Measurements from ENCODE around the gene GALP. TPM values are rescaled to one million over a fixed set of nuclear protein-coding genes. Genes with fewer than 3 reads are reported as not detected.

Gene GALP
- total RNA-seq, 1 experiment from 2014 or later = not detected

- Histone ChIP-seq H3K23me2 (ENCODE audit: insufficient read length, low read depth, low read length, poor library complexity, severe bottlenecking) (no peaks in the 10 kb centered on the region), H3K23ac (ENCODE audit: insufficient read length, low read depth, low read length) (no peak overlapping the region), H3K14ac (ENCODE audit: insufficient read depth, low read length) (no peak overlapping the region), H3K4me2 (ENCODE audit: insufficient read depth, insufficient read length, low read length) (no peak overlapping the region), H3K9ac (ENCODE audit: extremely low read depth, insufficient read length, low read length) (no peak overlapping the region), H2BK12ac (ENCODE audit: insufficient read length, low read depth, low read length) (no peak overlapping the region), H2AFZ (ENCODE audit: low read length) (no peak overlapping the region), H3K79me1 (ENCODE audit: insufficient read depth, low read depth, low read length, poor library complexity, severe bottlenecking) (no peaks in the 10 kb centered on the region), H2AK5ac (ENCODE audit: insufficient read length, low read length) (no peak overlapping the region), H2BK120ac (ENCODE audit: low read depth, low read length, poor library complexity, severe bottlenecking) (no peak overlapping the region), H3K4ac (ENCODE audit: low read depth, low read length) (no peak overlapping the region), H3K79me2 (ENCODE audit: insufficient read depth, low read length) (no peaks in the 10 kb centered on the region), H2BK15ac (ENCODE audit: low read depth, low read length) (no peak overlapping the region), H2BK5ac (ENCODE audit: insufficient read length, low read length) (no peak overlapping the region), H2BK20ac (ENCODE audit: low read depth, low read length, poor library complexity, severe bottlenecking) (no peak overlapping the region), H3K27me3 (ENCODE audit: insufficient read depth, low read length) (no peaks in the 10 kb centered on the region), H3K4me1 (ENCODE audit: insufficient read depth, low read length) (no peaks in the 10 kb centered on the region), H4K8ac (replicated peaks; ENCODE audit: insufficient read length, low read depth, low read length) (no peak overlapping the region), H3K27ac (ENCODE audit: insufficient read length, low read depth, low read length) (no peak overlapping the region), H3K9me3 (ENCODE audit: control insufficient read depth, low read depth, low read length) (no peaks in the 10 kb centered on the region), H4K20me1 (ENCODE audit: control insufficient read depth, insufficient read depth, insufficient read length) (no peaks in the 10 kb centered on the region), H3K56ac (ENCODE audit: insufficient read length, low read depth, low read length) (no peak overlapping the region), H4K91ac (ENCODE audit: insufficient read length, low read depth, low read length) (no peak overlapping the region), H3T11ph (ENCODE audit: low read length) (no peak overlapping the region), H4K5ac (ENCODE audit: insufficient read length, low read depth, low read length) (no peak overlapping the region), H3K18ac (ENCODE audit: insufficient read length, low read depth, low read length) (no peak overlapping the region)
- no peak for TF ChIP-seq CTCF (conservative IDR thresholded peaks at IDR 0.05)
- peaks cover 0 to 17% of the 10 kb centered on the region in 2 experiments; a peak in 2 of 5 replicates for H3K9me3 Mint-ChIP-seq
- no peaks in the 10 kb centered on the region; a peak in 1 of 7 replicates for H3K36me3 Mint-ChIP-seq (ENCODE audit: insufficient read depth in 1 of 3, low read depth in 3 of 3)
- DNase-seq = no peak
- peaks cover 2% of the 10 kb centered on the region for H3K27me3 Mint-ChIP-seq (ENCODE audit: low read depth)
- H3K4me1 Mint-ChIP-seq = no peaks in the 10 kb centered on the region
- H3K27ac Mint-ChIP-seq = no peak overlapping the region; a peak in 1 of 7 replicates
- WGBS (ENCODE audit: extremely low coverage, insufficient read length, low lambda C conversion rate) = no CpG with 5 or more reads among the region's 9 CpGs
- H3K4me3 Mint-ChIP-seq = no peak overlapping the region
Measured at GRCh38 chr19:56223481-56223880, 47.7 kb downstream of the GALP start.

Other genes starting within 250 kb of the GALP start
- gene NLRP13, start 243.7 kb upstream of the GALP start, total RNA-seq (2021) = not detected in 2 replicates
- not detected in 2 replicates for gene NLRP8, start 228.2 kb upstream of the GALP start, total RNA-seq (2021)
- not detected in 2 replicates for gene NLRP5, start 189.2 kb upstream of the GALP start, total RNA-seq (2021)
- 54.6 and 55.8 TPM in 2 replicates for gene ZNF787, start 54.7 kb upstream of the GALP start, total RNA-seq (2021)
- 48.8 and 49.7 TPM in 2 replicates for gene ZNF444, start 34.7 kb upstream of the GALP start, total RNA-seq (2021)
- gene ZSCAN5B, start 21.8 kb downstream of the GALP start, total RNA-seq (2021) = 0.13 TPM in 1 of 2 replicates, not detected in the other
- gene ZSCAN5C, start 26.3 kb downstream of the GALP start, total RNA-seq (2021) = not detected in 2 replicates
- gene EDDM13, start 96.7 kb downstream of the GALP start, total RNA-seq (2021) = not detected in 2 replicates
- gene ZSCAN5A, start 138.8 kb downstream of the GALP start, total RNA-seq (2021) = 9.1 and 12.5 TPM in 2 replicates
- 4.4 and 5.5 TPM in 2 replicates for gene ZNF582, start 217.5 kb downstream of the GALP start, total RNA-seq (2021)
- gene ZNF583, start 228.3 kb downstream of the GALP start, total RNA-seq (2021) = 2.2 and 3.3 TPM in 2 replicates

Measured in H9 (cell line).